GM18505 (cell line): Measurements from ENCODE around the gene SND1.
"Not testable (repeated sequence)": the region's sequence is repeated elsewhere in the genome, so short reads cannot be mapped to it uniquely, and the experiment has no call there.

ENCODE experiments used
- ATAC-seq: cut with Tn5 transposase; IDR thresholded peaks from one replicate; pipeline ENCODE4 v1.9.1; 2021; ENCODE audit not compliant: unreplicated experiment
- POLR2A ChIP-seq: IDR thresholded peaks from 4 replicates; pipeline ENCODE4 v1.6.1; 2011; ENCODE audit warnings: borderline replicate concordance; ENCODE audit not compliant: insufficient read depth, insufficient read length; ENCODE audit errors: extremely low read depth

SND1 gene

DNA sequence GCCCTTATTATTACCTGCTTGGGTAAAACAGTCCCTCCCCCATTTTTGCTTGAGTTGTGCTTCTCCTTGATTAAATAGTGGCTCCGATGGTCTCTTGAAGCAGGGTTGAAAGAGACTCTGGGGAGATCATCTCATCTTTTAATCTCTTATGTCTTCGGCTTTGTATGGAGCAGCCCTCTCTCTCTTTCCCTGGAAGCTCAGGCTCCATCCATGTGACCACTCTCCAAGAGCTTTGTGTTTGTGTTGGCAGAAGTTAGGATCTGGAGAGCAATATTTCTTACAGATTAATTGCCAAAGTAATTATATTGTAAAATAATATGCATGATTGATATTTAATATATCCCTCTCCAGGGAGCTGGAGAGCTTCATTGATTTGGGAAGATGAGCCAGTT lies 302.4 kb downstream of the SND1 start:
- ATAC-seq: no peak
- no peak for TF ChIP-seq POLR2A

DNA sequence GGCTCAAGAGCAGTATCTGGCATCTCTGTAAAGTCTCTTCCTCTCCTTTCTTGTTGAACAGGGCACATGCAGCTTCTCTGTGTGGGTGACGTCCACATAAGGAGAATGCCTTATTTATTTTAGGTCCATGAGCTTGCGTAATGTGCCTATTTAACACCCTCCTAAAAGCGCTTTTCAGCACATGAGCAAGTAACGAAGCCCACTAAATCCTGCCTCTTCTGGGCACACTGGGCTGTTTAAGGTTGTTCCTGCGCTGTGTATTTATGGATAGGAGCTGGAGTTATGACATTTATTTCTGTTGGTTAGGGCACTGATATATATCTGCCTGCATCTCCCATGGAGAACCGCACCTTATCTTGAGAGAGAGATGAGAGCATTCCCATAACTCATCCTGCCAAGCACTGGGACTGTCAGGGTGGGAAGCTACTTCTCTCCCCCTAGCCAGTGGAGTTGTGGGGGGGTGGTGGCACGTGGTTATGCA lies 303.1 kb downstream of the SND1 start:
- no peak for TF ChIP-seq POLR2A
- ATAC-seq: no peak

DNA sequence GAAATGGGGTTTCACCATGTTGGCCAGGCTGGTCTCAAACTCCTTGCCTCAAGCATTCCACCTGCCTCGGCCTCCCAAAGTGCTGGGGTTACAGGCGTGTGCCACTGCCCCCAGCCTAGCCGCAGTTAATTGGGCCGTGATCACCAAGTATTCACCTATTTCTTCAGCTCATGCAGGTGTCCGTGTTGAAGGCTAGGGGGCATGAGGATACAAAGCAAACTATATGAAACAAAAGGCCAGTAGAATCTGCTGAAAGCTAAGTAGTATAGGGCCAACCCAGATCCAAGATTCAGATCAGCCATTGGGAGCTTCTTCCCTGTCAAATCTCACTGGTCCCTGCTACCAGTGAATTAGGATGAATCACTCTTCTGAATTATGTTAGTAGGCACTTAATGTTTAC lies 305.9 kb downstream of the SND1 start:
- TF ChIP-seq POLR2A: no peak
- no peak for ATAC-seq

DNA sequence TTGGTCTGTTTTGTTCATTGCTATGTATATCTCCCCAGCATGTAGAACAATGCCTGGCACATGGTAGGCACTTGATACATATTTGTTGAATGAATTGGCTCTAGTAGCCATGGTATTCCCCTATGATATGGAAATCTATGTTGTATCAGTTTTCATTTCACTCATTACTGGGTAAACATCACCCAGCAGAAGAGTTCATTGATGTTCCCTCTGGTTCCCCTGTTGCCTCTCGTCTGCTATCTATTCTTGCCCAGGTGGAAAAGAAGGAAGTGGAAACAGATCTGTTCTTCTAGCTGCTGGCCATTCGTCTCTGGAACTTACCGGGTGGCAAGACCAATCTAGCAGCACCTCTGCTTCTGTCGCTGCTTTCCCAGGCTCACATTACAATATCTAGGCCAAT lies 307.8 kb downstream of the SND1 start:
- no peak for TF ChIP-seq POLR2A
- ATAC-seq: peak; percentile 58

DNA sequence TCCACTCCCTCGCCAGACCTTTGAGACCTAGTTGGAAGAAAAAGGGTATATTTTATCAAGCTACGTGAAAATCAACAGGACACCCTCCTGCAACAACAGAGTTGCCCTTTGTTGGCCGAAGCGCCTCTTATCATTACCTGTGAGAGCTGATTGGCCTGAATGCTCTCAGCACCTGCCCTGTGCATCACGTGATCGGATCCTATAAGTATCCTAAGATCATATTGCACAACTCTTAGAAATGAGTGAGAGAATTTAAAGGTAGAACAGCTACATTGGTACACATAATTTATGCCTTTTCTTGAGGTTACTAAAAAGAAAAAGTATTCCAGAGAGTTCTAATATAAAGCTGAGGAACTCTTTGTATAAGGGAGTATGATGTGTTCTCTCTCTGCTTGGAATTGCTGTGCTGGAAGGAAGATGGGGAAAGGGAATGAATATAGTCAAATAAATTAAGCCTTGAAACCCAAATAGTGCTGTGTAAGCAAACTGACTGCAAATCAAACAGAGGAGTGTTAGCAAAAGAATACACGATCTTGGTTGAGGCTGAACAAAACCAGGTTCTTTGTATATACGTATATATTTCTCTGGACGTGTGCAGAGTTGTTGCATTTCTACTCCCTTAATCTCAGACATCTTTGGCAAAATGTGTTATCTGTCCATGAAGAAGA lies 309.9 kb downstream of the SND1 start:
- no peak for ATAC-seq

DNA sequence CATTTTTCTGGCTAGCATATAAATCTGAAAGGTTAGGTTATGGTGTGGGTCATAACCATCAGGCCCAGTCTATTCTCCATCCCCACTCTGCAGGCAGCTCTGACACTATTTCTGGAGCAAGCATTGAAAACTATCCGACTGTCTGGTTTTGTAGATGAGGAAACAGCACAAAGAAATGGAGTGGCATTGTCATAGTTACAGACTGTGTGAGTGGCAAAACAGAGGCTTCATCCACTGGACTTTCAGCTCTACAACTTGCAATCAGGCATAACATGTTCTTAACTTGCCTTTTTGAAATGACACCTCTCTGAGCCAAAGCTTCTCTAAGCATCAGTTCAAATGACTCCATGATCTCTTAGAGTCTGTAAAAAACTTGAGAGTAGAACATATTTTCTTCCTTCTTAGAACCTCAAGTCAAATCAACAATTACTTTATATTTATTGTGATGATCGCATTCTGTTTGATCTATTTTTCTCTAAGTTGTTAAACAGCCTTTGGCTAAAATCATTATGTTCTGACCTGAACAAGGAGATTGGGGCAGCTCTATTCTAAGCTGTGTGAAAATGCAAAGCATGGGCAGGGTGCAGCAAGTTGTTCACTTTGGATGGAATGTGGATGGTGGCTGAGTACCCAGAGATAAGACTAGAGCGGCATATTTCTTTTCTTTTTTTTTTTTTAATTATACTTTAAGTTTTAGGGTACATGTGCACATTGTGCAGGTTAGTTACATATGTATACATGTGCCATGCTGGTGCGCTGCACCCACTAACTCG lies 310.8 kb downstream of the SND1 start:
- no peak for TF ChIP-seq POLR2A
- ATAC-seq: no peak

More for the DNA sequence above, 309.9 kb downstream of the SND1 start:
- no peak for TF ChIP-seq POLR2A

DNA sequence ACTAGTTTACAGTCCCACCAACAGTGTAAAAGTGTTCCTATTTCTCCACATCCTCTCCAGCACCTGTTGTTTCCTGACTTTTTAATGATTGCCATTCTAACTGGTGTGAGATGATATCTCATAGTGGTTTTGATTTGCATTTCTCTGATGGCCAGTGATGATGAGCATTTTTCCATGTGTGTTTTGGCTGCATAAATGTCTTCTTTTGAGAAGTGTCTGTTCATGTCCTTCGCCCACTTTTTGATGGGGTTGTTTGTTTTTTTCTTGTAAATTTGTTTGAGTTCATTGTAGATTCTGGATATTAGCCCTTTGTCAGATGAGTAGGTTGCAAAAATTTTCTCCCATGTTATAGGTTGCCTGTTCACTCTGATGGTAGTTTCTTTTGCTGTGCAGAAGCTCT lies 311.9 kb downstream of the SND1 start:
- ATAC-seq: not testable (repeated sequence)

- TF ChIP-seq POLR2A: no peak
Observed at GRCh38 chr7:127967281-127967680, 315.3 kb downstream of the SND1 start.

GRCh38 chr7:127968547-127968946 lies 316.6 kb downstream of the SND1 start:
- no peak for ATAC-seq
- no peak for TF ChIP-seq POLR2A

More at GRCh38 chr7:127967281-127967680, 315.3 kb downstream of the SND1 start:
- ATAC-seq: no peak

DNA sequence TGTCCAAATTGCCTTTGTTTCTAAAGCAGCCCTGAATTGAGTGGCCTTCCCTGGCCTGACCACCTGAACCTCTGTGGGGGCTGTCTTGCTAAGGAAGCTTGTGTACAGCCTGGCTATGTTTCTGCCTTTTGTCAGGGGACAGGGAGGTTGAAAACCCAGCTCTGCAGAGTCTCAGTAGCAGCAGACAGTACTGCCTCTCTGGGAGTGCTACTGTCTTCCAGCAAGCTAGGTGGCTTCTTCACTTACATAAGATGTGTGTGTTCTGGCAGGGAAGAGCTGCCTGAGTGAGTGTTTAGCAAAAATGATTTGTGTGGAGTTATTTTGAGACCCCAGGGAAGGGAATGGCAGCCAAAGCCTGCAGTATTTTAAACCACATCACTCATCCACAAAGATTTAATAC lies 321.8 kb downstream of the SND1 start:
- no peak for TF ChIP-seq POLR2A
- ATAC-seq: no peak

DNA sequence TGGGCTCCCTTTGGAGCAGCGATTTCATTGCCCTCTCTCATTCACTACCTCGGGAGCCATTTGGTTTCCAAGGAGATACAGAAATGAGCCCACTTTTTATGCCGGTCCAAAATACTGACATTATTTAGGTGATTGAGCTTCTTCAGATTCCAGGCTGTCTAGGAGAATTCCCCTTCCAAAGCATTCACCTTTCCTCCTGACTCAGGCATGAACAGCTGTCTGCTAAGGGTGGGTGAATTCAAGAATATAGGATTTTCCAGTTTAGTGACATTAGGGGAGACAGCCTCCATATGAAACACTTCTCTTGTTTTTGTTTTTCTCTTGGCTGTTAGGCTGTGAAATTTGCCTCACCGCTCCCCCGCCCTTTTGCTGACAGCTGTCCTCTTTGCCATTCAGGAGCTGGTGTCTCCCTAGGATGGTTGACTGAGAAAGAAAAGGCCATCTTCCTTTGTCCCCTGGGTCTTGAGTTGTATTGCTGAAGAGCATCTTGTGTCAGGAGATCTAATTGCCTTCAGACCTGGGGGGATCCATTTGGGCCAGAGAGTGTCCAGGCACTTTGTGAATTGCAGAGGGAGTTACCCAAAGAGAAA lies 322.5 kb downstream of the SND1 start:
- no peak for TF ChIP-seq POLR2A
- no peak for ATAC-seq

DNA sequence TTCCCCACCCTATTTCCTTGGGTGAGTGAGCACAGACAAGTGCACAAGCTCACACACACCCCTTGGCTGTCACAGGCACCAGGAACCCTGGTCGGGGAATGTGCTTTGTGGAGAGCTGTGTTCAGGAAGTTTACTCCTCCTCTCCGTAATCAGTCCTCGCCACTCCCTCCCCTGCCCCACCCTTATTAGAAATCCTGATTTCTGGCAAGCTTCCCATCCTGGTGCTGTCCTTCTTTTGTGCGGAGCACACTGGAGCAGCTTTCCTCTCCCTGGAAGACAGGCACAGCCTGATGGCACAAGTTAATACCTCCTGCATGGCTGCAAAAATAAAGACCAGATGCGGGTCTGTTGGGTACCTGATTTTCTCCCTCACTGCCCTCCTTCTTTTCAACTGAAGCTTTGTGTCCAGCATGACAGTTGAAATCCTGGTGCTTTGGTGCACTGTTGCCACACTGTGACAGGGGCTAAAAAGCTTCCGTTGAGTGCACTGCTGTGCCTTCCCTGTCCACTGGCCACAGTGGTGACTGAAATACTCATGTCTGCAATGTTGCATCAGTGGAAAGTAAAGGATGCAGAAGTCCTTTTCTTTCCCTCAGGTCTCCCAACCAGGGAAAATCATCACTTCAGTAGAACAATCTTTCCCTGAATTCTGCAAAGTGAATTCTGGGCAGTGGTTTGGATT lies 324.2 kb downstream of the SND1 start:
- TF ChIP-seq POLR2A: no peak
- no peak for ATAC-seq

DNA sequence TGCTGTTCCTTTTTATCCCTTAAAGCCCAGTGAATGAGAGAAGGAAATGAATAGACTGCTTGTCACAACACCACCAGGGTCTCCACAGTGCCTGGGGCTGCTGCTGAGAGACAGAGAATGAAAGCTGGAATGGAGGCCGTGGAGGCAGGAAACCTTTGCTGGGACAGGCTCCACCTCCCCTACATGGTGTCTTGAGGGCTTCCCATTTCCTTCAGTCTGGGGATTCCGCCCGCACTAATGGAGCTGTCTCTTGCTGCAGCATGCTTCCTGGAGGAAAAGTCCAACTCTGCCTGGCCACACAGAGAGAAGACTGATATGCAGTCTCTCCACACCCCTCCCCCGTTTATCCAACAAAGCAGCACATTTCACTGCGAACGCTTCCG lies 324.7 kb downstream of the SND1 start:
- no peak for TF ChIP-seq POLR2A
- no peak for ATAC-seq
